IPS-18a (cell line): ENCODE results near the gene XRCC5.

Experiments
- H3K27ac ChIP-seq: one replicate; pipeline ENCODE4 v1.5.1; 2013; ENCODE audit warnings: low read length
- H3K27me3 ChIP-seq: one replicate; pipeline ENCODE4 v1.6.1; 2013; ENCODE audit warnings: mild to moderate bottlenecking, low read length; ENCODE audit not compliant: control insufficient read depth, insufficient read depth
- H3K36me3 ChIP-seq: one replicate; pipeline ENCODE4 v1.6.1; 2013; ENCODE audit warnings: low read depth, low read length; ENCODE audit not compliant: control insufficient read depth
- H3K4me1 ChIP-seq: one replicate; pipeline ENCODE4 v1.6.1; 2013; ENCODE audit warnings: low read depth, low read length; ENCODE audit not compliant: control insufficient read depth
- H3K4me3 ChIP-seq: one replicate; pipeline ENCODE4 v1.5.1; 2013; ENCODE audit warnings: low read length
- H3K9ac ChIP-seq: one replicate; pipeline ENCODE4 v1.6.1; 2013; ENCODE audit warnings: mild to moderate bottlenecking, low read length, moderate library complexity
- H3K9me3 ChIP-seq: one replicate; pipeline ENCODE4 v1.6.1; 2013; ENCODE audit warnings: low read depth, low read length; ENCODE audit not compliant: control insufficient read depth

The XRCC5 gene

DNA sequence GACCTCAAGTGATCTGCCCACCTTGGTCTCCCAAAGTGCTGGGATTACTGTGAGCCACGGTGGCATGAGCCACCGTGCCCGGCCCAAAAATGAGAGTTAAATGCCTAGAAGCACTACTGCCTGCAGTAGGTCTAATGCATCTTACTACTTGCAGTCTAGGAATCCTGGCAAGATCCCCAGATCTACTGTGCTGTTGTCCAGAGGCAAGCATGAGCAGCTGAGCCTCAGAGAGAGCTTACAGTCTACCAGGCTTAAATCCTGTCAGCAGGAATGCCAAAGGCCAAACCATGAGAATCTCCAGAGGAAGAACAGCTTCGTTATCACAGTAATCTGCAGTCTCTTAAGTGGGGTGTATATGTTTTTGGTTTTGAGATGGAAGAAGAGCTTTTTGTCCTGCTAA lies 54.4 kb downstream of the XRCC5 start:
- Histone ChIP-seq H3K27ac (no peak overlapping the region), H3K9me3 (no peaks in the 10 kb centered on the region), H3K4me3 (no peak overlapping the region), H3K36me3 (peaks cover 91% of the 10 kb centered on the region), H3K4me1 (no peaks in the 10 kb centered on the region), H3K27me3 (no peaks in the 10 kb centered on the region), H3K9ac (no peak overlapping the region)

- Histone ChIP-seq H3K9ac (no peak overlapping the region), H3K27ac (no peak overlapping the region), H3K36me3 (peaks cover 94% of the 10 kb centered on the region), H3K4me1 (no peaks in the 10 kb centered on the region), H3K4me3 (no peak overlapping the region), H3K9me3 (no peaks in the 10 kb centered on the region), H3K27me3 (no peaks in the 10 kb centered on the region)
Observed at GRCh38 chr2:216164087-216164486, 54.9 kb downstream of the XRCC5 start.

GRCh38 chr2:216164576-216164975 lies 55.4 kb downstream of the XRCC5 start:
- no peak overlapping the region for H3K9ac ChIP-seq
- no peak overlapping the region for H3K27ac ChIP-seq
- no peaks in the 10 kb centered on the region for H3K9me3 ChIP-seq
- peaks cover 94% of the 10 kb centered on the region for H3K36me3 ChIP-seq
- H3K4me3 ChIP-seq, result no peak overlapping the region
- no peaks in the 10 kb centered on the region for H3K27me3 ChIP-seq
- no peaks in the 10 kb centered on the region for H3K4me1 ChIP-seq

DNA sequence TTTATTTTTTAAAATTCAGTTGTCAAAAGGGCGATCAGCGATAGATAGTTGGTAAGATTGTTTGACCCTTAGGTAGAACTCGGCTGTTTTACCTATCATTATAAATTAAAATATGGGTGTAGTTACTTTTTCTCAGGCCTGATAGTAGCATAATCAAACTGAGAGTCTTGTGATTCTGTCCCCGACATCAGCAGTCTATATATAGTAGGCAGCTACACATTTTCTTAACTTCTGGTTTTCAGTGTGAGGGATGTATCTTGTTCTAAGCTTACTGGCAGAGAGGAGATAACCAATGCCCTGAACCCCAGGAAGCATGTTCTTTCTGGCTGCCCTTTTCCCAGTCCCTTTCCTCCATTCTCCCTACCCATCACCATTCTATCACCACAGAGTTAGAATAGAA lies 56.6 kb downstream of the XRCC5 start:
- Histone ChIP-seq H3K27me3 (no peaks in the 10 kb centered on the region), H3K9me3 (no peaks in the 10 kb centered on the region), H3K4me3 (no peak overlapping the region), H3K27ac (no peak overlapping the region), H3K4me1 (no peaks in the 10 kb centered on the region), H3K9ac (no peak overlapping the region), H3K36me3 (peaks cover 88% of the 10 kb centered on the region)

DNA sequence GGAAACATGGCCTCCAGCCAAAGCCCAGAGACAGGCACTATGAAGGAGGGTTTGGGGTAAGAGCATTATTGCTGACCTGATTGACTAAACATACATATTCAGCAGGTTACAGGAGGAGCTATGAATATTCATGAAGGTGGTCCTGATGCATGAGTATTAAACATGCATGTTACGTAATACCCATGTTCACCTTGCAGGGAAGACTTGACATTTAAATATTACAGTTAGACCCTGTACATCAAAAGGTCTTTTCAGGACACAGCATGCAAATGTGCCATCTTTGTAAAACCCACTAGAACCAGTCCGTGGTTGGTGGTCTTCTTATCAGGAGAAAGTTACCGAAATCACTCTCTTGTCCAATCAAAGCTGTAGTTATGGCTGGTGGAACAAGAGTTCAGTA lies 59.9 kb downstream of the XRCC5 start:
- H3K9ac ChIP-seq, result no peak overlapping the region
- no peaks in the 10 kb centered on the region for H3K9me3 ChIP-seq
- no peaks in the 10 kb centered on the region for H3K27me3 ChIP-seq
- H3K4me3 ChIP-seq, result no peak overlapping the region
- H3K36me3 ChIP-seq, result peaks cover 78% of the 10 kb centered on the region
- no peaks in the 10 kb centered on the region for H3K4me1 ChIP-seq
- no peak overlapping the region for H3K27ac ChIP-seq

GRCh38 chr2:216170076-216170763 lies 61.1 kb downstream of the XRCC5 start:
- Histone ChIP-seq H3K9me3 (no peaks in the 10 kb centered on the region), H3K4me1 (no peaks in the 10 kb centered on the region), H3K27me3 (no peaks in the 10 kb centered on the region), H3K27ac (no peak overlapping the region), H3K9ac (no peak overlapping the region), H3K4me3 (no peak overlapping the region), H3K36me3 (peaks cover 78% of the 10 kb centered on the region)

GRCh38 chr2:216171011-216171410 lies 61.9 kb downstream of the XRCC5 start:
- no peak overlapping the region for H3K27ac ChIP-seq
- H3K9me3 ChIP-seq, result no peaks in the 10 kb centered on the region
- H3K36me3 ChIP-seq, result peaks cover 79% of the 10 kb centered on the region
- H3K4me3 ChIP-seq, result no peak overlapping the region
- no peaks in the 10 kb centered on the region for H3K4me1 ChIP-seq
- H3K9ac ChIP-seq, result no peak overlapping the region
- no peaks in the 10 kb centered on the region for H3K27me3 ChIP-seq

- no peaks in the 10 kb centered on the region for H3K4me1 ChIP-seq
- no peak overlapping the region for H3K9ac ChIP-seq
- H3K9me3 ChIP-seq, result no peaks in the 10 kb centered on the region
- H3K27ac ChIP-seq, result no peak overlapping the region
- H3K4me3 ChIP-seq, result no peak overlapping the region
- H3K27me3 ChIP-seq, result no peaks in the 10 kb centered on the region
- peaks cover 73% of the 10 kb centered on the region for H3K36me3 ChIP-seq
Observed at GRCh38 chr2:216172493-216172892, 63.3 kb downstream of the XRCC5 start.

- Histone ChIP-seq H3K9me3 (no peaks in the 10 kb centered on the region), H3K9ac (no peak overlapping the region), H3K4me3 (no peak overlapping the region), H3K36me3 (peaks cover 60% of the 10 kb centered on the region), H3K27me3 (no peaks in the 10 kb centered on the region), H3K4me1 (peaks cover 6% of the 10 kb centered on the region), H3K27ac (no peak overlapping the region)
Observed at GRCh38 chr2:216179015-216179414, 69.9 kb downstream of the XRCC5 start.

GRCh38 chr2:216181351-216181750 lies 72.2 kb downstream of the XRCC5 start:
- Histone ChIP-seq H3K4me1 (peaks cover 11% of the 10 kb centered on the region), H3K36me3 (peaks cover 49% of the 10 kb centered on the region), H3K27me3 (no peaks in the 10 kb centered on the region), H3K9ac (no peak overlapping the region), H3K9me3 (no peaks in the 10 kb centered on the region), H3K4me3 (no peak overlapping the region), H3K27ac (no peak overlapping the region)

GRCh38 chr2:216181953-216182461 lies 72.9 kb downstream of the XRCC5 start:
- no peak overlapping the region for H3K4me3 ChIP-seq
- H3K36me3 ChIP-seq, result peaks cover 44% of the 10 kb centered on the region
- H3K9ac ChIP-seq, result no peak overlapping the region
- no peaks in the 10 kb centered on the region for H3K27me3 ChIP-seq
- H3K27ac ChIP-seq, result no peak overlapping the region
- peaks cover 17% of the 10 kb centered on the region for H3K4me1 ChIP-seq
- H3K9me3 ChIP-seq, result no peaks in the 10 kb centered on the region

DNA sequence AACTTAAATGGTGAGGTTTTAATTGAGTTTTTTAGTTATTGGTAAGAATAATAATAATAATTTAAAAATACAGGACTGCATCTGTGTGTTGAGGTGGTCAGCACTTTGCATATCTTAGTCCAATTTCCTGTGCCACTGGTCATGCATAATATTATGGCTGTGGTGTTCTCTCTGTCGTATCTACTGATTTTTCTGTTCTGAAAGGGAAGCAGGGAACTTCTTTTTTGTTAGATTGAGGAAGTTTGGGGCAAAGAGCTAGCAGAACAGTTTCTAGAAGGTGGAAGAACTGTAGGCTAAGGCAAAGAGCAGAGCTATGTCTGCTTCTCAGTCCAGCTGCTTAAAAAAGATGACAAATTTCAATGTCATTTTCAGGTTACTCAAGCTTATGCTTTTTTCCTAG lies 74.3 kb downstream of the XRCC5 start:
- H3K4me1 ChIP-seq, result peaks cover 29% of the 10 kb centered on the region
- H3K27ac ChIP-seq, result no peak overlapping the region
- no peaks in the 10 kb centered on the region for H3K27me3 ChIP-seq
- no peak overlapping the region for H3K9ac ChIP-seq
- H3K9me3 ChIP-seq, result no peaks in the 10 kb centered on the region
- peaks cover 35% of the 10 kb centered on the region for H3K36me3 ChIP-seq
- no peak overlapping the region for H3K4me3 ChIP-seq
